Measurements from ENCODE around the gene CMC1.
A peak's percentile ranks its signal among the peaks of the same experiment; 100 is the strongest.
"Not testable (repeated sequence)": the region's sequence is repeated elsewhere in the genome, so short reads cannot be mapped to it uniquely, and the experiment has no call there.

The CMC1 gene, protein sequence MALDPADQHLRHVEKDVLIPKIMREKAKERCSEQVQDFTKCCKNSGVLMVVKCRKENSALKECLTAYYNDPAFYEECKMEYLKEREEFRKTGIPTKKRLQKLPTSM

DNA sequence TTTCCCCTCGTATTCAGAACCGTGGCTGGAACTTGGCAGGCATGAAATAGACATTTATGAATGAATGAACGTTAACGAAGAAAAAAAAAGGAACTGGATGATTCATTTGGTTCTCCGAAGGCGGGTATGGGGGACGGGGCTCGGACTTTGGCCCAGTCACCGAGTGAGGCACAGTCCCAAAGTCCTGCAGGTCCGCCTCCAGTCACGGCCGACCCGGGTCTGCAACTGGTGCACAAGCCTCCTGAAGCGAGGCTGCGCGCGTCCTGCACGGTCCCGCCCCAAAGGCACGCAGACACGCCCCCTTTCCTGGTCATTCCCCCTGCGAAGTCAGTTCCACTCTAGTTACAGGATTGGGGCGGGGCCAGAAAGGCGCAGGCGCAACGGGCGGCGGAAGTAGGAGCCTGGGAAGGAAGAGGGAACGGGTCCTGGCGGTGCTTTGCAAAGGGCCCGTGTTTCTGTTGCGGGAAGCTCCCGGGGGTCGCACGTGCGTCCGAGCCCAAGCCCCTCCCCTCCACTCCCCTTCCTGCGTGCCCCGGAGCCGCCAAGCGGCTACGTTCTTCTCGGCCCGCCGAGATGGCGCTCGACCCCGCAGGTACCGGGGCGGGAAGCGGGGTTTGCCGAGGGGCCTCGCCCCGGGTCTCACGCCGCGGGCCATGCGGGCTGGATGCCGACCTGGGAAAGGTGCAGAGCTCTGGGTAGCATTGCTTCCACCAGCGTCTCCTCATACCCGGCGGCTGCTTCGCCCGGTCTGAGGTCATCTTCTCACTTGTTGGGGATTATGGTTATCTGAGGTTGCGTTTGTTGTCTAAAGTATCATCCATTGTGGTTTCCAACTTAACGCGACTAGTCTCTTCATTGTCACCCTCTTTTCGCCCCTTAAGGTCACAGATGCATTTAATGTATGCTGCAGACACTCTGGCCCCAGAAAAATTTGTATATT is at the start of gene CMC1:
CMC1 (plus strand) TSS at position 399 of the 940 bp plus-strand sequence; CDS start at position 574, 175 bp downstream.
- Mint-ChIP-seq H3K27ac (peak within 1 kb of the TSS; percentile 52), H3K36me3 (ENCODE audit: low read depth) (peaks cover 31% of the 10 kb centered on the region), H3K9me3 (peaks cover 8% of the 10 kb centered on the region), H3K4me1 (peaks cover 44% of the 10 kb centered on the region), H3K4me3 (peak within 1 kb of the TSS; percentile 91), H3K27me3 (ENCODE audit: low read depth, poor library complexity) (no peaks in the 10 kb centered on the region)
- TF ChIP-seq, protein P1, sequence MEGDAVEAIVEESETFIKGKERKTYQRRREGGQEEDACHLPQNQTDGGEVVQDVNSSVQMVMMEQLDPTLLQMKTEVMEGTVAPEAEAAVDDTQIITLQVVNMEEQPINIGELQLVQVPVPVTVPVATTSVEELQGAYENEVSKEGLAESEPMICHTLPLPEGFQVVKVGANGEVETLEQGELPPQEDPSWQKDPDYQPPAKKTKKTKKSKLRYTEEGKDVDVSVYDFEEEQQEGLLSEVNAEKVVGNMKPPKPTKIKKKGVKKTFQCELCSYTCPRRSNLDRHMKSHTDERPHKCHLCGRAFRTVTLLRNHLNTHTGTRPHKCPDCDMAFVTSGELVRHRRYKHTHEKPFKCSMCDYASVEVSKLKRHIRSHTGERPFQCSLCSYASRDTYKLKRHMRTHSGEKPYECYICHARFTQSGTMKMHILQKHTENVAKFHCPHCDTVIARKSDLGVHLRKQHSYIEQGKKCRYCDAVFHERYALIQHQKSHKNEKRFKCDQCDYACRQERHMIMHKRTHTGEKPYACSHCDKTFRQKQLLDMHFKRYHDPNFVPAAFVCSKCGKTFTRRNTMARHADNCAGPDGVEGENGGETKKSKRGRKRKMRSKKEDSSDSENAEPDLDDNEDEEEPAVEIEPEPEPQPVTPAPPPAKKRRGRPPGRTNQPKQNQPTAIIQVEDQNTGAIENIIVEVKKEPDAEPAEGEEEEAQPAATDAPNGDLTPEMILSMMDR (IDR thresholded peaks at IDR 0.05) = no peak
- peak; percentile 100 for DNase-seq

DNA sequence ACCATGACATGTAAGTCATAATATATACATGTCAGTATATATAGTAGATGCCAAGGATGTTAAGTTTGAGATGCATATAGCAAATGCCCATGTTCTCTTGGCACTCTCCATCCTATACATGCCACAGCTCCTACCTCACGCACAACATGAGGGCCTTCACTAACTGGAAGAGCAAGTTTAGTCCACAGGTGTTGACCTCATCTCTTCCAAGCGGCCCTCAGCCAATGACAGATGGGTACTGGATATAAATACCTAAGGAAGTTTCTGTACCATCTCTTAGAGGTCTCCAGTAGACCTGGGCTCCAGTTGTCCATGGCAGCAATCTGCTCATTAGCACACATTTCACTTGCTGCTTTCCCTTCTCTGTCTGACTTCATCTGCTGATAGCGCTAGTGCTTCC is 43.3 kb upstream of the CMC1 start:
- no peak for DNase-seq
- Mint-ChIP-seq H3K9me3 (peaks cover 4% of the 10 kb centered on the region), H3K4me3 (no peak overlapping the region), H3K4me1 (no peaks in the 10 kb centered on the region), H3K36me3 (ENCODE audit: low read depth) (no peaks in the 10 kb centered on the region), H3K27ac (no peak overlapping the region), H3K27me3 (ENCODE audit: low read depth, poor library complexity) (no peaks in the 10 kb centered on the region)
- TF ChIP-seq, protein P1 (IDR thresholded peaks at IDR 0.05) = no peak

DNA sequence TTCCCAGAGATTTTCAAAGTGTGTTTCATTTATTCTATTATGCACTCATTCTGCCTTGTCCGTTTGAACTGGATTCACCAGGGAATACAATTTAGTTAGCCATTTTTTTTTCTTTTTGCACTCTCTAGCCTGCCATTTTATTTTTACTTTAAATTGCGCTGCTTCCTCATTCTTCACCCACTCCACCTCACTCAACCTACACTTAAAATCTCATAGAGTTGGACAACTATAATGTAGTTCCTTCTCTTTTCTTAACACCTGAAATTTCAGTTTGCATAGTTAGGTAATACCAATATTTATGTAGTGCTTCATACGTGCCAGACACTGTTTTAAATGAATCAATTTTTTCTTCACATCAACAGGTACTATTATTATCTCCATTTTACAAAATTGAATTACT is 42.4 kb upstream of the CMC1 start:
- Mint-ChIP-seq H3K27me3 (ENCODE audit: low read depth, poor library complexity) (no peaks in the 10 kb centered on the region), H3K4me1 (no peaks in the 10 kb centered on the region), H3K4me3 (no peak overlapping the region), H3K27ac (no peak overlapping the region), H3K36me3 (ENCODE audit: low read depth) (no peaks in the 10 kb centered on the region), H3K9me3 (peaks cover 4% of the 10 kb centered on the region)
- DNase-seq = no peak
- TF ChIP-seq, protein P1 (IDR thresholded peaks at IDR 0.05) = no peak

DNA sequence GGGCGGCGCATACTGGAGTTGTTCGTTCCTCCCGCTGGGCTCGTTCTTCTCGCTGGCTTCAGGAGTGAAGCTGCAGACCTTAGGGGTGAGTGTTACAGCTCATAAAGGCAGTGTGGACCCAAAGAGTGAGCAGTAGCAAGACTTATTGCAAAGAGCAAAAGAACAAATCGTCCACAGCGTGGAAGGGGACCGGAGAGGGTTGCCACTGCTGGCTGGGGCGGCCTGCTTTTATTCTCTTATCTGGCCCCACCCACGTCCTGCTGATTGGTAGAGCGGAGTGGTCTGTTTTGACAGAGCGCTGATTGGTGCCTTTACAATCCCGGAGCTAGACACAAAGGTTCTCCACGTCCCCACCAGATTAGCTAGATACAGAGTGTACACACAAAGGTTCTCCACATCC is 41.8 kb upstream of the CMC1 start:
- DNase-seq; H3K9me3 Mint-ChIP-seq; H3K4me1 Mint-ChIP-seq; H3K27ac Mint-ChIP-seq; H3K27me3 Mint-ChIP-seq (ENCODE audit: low read depth, poor library complexity); H3K4me3 Mint-ChIP-seq; H3K36me3 Mint-ChIP-seq (ENCODE audit: low read depth): not testable (repeated sequence)

DNA sequence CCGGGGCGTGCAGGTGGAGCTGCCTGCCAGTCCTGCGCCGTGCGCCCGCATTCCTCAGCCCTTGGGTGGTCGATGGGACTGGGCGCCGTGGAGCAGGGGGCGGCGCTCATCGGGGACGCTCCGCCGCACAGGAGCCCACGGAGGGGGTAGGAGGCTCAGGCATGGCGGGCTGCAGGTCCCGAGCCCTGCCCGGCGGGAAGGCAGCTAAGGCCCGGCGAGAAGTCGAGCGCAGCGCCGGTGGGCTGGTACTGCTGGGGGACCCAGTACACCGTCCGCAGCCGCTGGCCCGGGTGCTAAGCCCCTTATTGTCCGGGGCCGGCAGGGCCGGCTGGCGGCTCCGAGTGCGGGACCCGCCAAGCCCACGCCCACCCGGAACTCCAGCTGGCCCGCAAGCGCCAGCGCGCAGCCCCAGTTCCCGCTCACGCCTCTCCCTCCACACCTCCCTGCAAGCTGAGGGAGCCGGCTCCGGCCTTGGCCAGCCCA is 41.0 kb upstream of the CMC1 start:
- not testable (repeated sequence) for H3K9me3 Mint-ChIP-seq; H3K4me3 Mint-ChIP-seq; H3K36me3 Mint-ChIP-seq (ENCODE audit: low read depth); DNase-seq; H3K27me3 Mint-ChIP-seq (ENCODE audit: low read depth, poor library complexity); H3K4me1 Mint-ChIP-seq; H3K27ac Mint-ChIP-seq

DNA sequence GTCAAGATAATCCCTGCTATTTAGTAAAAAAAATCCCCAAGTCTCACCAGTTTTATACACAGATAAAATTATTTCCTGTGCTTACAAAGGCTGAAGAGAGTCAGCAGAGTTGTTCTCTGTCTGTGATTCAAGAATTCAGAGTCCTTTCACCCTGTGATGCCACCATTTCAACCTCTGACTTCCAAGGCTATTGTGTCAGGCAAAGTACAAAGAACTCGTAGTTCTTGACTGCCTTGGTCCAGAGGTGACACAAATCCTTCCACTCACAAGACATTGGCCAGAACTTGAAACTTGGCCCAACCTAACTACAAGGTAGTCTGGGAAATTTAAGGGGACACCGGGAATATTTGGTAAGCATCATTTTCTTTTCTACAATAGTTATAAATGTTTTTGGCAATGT is 34.9 kb upstream of the CMC1 start:
- DNase-seq = no peak
- Mint-ChIP-seq H3K27ac (no peak overlapping the region), H3K4me1 (no peaks in the 10 kb centered on the region), H3K9me3 (no peaks in the 10 kb centered on the region), H3K36me3 (ENCODE audit: low read depth) (no peaks in the 10 kb centered on the region), H3K4me3 (no peak overlapping the region), H3K27me3 (ENCODE audit: low read depth, poor library complexity) (no peaks in the 10 kb centered on the region)
- TF ChIP-seq, protein P1 (IDR thresholded peaks at IDR 0.05) = no peak

Measured in nephron progenitor cell (in vitro differentiated cells).